CD4-positive, alpha-beta T cell treated with Interleukin-17A for 1 hour (primary cell): ENCODE results near the gene ALDH3A2.

Experiments used
- DNase-seq: peaks from one replicate; pipeline ENCODE4 v3.0.0-alpha.2; 2020

The ALDH3A2 gene

GRCh38 chr17:19717031-19717360 lies 68.4 kb downstream of the ALDH3A2 start:
- no peak for DNase-seq

- no peak for DNase-seq
These were observed 68.9 kb downstream of the ALDH3A2 start for GRCh38 chr17:19717411-19717908.

GRCh38 chr17:19718041-19718612 lies 69.6 kb downstream of the ALDH3A2 start:
- no peak for DNase-seq

- no peak for DNase-seq
These were observed 70.2 kb downstream of the ALDH3A2 start for GRCh38 chr17:19718613-19719354.

GRCh38 chr17:19719355-19720209 lies 71.0 kb downstream of the ALDH3A2 start:
- DNase-seq: no peak

GRCh38 chr17:19720210-19720475 lies 71.6 kb downstream of the ALDH3A2 start:
- DNase-seq: no peak

- no peak for DNase-seq
These were observed 72.3 kb downstream of the ALDH3A2 start for GRCh38 chr17:19720631-19721426.

GRCh38 chr17:19723964-19724363 lies 75.4 kb downstream of the ALDH3A2 start:
- no peak for DNase-seq

- peak; percentile 51 for DNase-seq
These were observed 76.2 kb downstream of the ALDH3A2 start for GRCh38 chr17:19724501-19725420.

GRCh38 chr17:19725486-19725885 lies 76.9 kb downstream of the ALDH3A2 start:
- DNase-seq: no peak

- no peak for DNase-seq
These were observed 78.3 kb downstream of the ALDH3A2 start for GRCh38 chr17:19726631-19727376.
